ENCODE results near the gene ALPG. TPM values are rescaled to one million over a fixed set of nuclear protein-coding genes. Genes with fewer than 3 reads are reported as not detected.

Gene ALPG
- total RNA-seq, 2 donors from 2014 or later = not detected

GRCh38 chr2:232434091-232434490 is 27.4 kb downstream of the ALPG start:
- no peaks in the 10 kb centered on the region for H3K4me1 ChIP-seq (ENCODE audit: control insufficient read depth in 1 of 2, low read depth in 2 of 2)
- no peaks in the 10 kb centered on the region for H3K36me3 ChIP-seq
- TF ChIP-seq CTCF (IDR thresholded peaks at IDR 0.05) = no peak
- H3K9me3 ChIP-seq = no peaks in the 10 kb centered on the region
- no peak for DNase-seq (ENCODE audit: low spot score)
- ATAC-seq (ENCODE audit: insufficient number of reproducible peaks, low FRiP score, low read depth) = no peak
- H3K27ac ChIP-seq = no peak overlapping the region
- H3K27me3 ChIP-seq (replicated peaks; ENCODE audit: insufficient read depth) = no peaks in the 10 kb centered on the region
- H3K4me3 ChIP-seq = no peak overlapping the region

- ATAC-seq (ENCODE audit: insufficient number of reproducible peaks, low FRiP score, low read depth) (no peak), DNase-seq (ENCODE audit: low spot score) (no peak)
- TF ChIP-seq CTCF (IDR thresholded peaks at IDR 0.05) = no peak
- Histone ChIP-seq H3K4me1 (ENCODE audit: control insufficient read depth in 1 of 2, low read depth in 2 of 2) (no peaks in the 10 kb centered on the region), H3K36me3 (no peaks in the 10 kb centered on the region), H3K9me3 (no peaks in the 10 kb centered on the region), H3K27ac (no peak overlapping the region), H3K27me3 (replicated peaks; ENCODE audit: insufficient read depth) (no peaks in the 10 kb centered on the region), H3K4me3 (no peak overlapping the region)
Observed at GRCh38 chr2:232434563-232435374, 28.1 kb downstream of the ALPG start.

GRCh38 chr2:232435375-232435648 is 28.7 kb downstream of the ALPG start:
- no peaks in the 10 kb centered on the region for H3K27me3 ChIP-seq (replicated peaks; ENCODE audit: insufficient read depth)
- no peak for DNase-seq (ENCODE audit: low spot score)

GRCh38 chr2:232435805-232436204 is 29.2 kb downstream of the ALPG start:
- no peaks in the 10 kb centered on the region for H3K9me3 ChIP-seq
- ATAC-seq (ENCODE audit: insufficient number of reproducible peaks, low FRiP score, low read depth) (no peak), DNase-seq (ENCODE audit: low spot score) (no peak)
- H3K27me3 ChIP-seq (replicated peaks; ENCODE audit: insufficient read depth) = no peaks in the 10 kb centered on the region
- no peak overlapping the region for H3K27ac ChIP-seq
- H3K36me3 ChIP-seq = no peaks in the 10 kb centered on the region
- H3K4me1 ChIP-seq (ENCODE audit: control insufficient read depth in 1 of 2, low read depth in 2 of 2) = no peaks in the 10 kb centered on the region
- no peak overlapping the region for H3K4me3 ChIP-seq
- no peak for TF ChIP-seq CTCF (IDR thresholded peaks at IDR 0.05)

More at GRCh38 chr2:232435375-232435648, 28.7 kb downstream of the ALPG start:
- no peaks in the 10 kb centered on the region for H3K9me3 ChIP-seq
- TF ChIP-seq CTCF (IDR thresholded peaks at IDR 0.05) = no peak
- ATAC-seq (ENCODE audit: insufficient number of reproducible peaks, low FRiP score, low read depth) = no peak
- no peak overlapping the region for H3K27ac ChIP-seq
- H3K36me3 ChIP-seq = no peaks in the 10 kb centered on the region
- no peak overlapping the region for H3K4me3 ChIP-seq
- H3K4me1 ChIP-seq (ENCODE audit: control insufficient read depth in 1 of 2, low read depth in 2 of 2) = no peaks in the 10 kb centered on the region

- ATAC-seq (ENCODE audit: insufficient number of reproducible peaks, low FRiP score, low read depth) = no peak
- no peak for TF ChIP-seq CTCF (IDR thresholded peaks at IDR 0.05)
- Histone ChIP-seq H3K27me3 (replicated peaks; ENCODE audit: insufficient read depth) (no peaks in the 10 kb centered on the region), H3K4me1 (ENCODE audit: control insufficient read depth in 1 of 2, low read depth in 2 of 2) (no peaks in the 10 kb centered on the region), H3K27ac (no peak overlapping the region), H3K9me3 (no peaks in the 10 kb centered on the region), H3K4me3 (no peak overlapping the region), H3K36me3 (no peaks in the 10 kb centered on the region)
- DNase-seq (ENCODE audit: low spot score) = no peak
Observed at GRCh38 chr2:232436381-232437194, 29.9 kb downstream of the ALPG start.
